Measurements from ENCODE around the gene GALNT16.
"Not testable (repeated sequence)": the region's sequence is repeated elsewhere in the genome, so short reads cannot be mapped to it uniquely, and the experiment has no call there.

Gene GALNT16

DNA sequence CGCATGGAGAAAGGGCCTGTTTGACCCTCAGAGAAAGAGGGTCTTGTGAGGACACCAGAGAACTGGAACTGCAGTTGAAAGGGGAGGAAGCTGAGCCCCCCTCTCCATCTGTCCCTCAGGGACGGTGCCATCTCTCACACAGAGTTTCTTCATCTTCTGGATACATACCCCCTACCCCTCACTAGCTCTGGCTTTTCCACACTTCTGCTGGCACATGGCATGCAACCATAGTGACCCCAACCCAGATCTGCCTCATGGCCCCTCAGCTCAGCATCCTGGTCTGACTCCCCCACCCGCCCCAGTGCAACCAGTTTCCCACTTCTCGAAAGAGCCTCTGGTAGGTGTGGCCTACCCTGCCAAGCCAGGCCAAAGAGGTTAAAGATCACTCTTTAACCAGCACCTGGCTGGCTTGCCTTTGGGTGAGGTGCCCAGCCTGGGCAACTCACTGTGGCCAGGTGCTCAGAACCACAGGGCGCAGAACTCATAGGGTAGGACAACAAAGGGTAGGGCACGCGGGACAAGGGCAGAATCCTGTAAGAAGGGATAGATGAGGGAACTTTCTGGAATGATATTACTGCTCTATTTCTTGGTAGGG, 25.8 kb downstream of the GALNT16 start:
- DNase-seq (ENCODE audit: low spot score), result no peak

DNA sequence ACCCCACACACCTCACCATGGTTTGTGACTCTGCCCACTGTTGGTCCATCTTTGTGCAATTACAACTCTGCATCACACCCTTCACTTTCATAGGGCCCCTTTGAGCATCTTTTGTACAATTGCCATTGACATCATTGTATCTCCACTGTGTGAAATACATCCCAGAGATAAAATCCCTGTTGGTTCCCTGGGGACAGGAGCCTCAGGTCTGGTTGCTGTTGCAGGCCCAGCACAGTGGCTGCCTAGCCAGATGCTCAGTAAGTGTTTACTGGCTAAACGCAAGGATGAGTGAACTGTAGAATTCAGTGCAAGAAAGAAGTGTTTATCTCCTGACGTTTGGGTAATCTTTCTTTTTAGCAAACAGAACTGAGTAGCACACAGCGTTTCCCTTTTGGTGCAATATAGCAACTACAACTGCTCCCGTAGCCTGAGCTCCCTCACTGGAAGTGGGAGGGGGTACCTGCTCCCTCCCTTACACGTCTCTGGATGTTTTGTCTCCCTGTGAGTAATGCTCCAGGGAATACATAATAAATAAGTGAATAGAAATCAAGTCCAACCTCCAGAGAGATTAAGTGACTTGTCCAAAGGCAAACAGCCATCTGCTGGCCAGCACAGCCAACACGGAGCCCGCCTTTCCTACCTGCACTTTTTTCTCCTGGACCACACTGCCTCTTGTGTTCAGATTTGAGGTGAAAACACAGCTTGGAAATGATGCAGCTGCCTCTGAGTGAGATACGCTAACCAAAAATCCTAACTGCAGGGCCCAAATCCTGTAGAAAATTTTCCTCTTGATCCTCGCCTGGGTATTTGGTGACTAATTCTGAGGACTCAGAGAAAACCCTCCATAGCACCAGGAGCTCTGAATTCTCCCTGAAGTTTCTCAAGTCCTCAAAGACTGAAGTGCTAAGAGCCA, 27.4 kb downstream of the GALNT16 start:
- DNase-seq (ENCODE audit: low spot score), result no peak

DNA sequence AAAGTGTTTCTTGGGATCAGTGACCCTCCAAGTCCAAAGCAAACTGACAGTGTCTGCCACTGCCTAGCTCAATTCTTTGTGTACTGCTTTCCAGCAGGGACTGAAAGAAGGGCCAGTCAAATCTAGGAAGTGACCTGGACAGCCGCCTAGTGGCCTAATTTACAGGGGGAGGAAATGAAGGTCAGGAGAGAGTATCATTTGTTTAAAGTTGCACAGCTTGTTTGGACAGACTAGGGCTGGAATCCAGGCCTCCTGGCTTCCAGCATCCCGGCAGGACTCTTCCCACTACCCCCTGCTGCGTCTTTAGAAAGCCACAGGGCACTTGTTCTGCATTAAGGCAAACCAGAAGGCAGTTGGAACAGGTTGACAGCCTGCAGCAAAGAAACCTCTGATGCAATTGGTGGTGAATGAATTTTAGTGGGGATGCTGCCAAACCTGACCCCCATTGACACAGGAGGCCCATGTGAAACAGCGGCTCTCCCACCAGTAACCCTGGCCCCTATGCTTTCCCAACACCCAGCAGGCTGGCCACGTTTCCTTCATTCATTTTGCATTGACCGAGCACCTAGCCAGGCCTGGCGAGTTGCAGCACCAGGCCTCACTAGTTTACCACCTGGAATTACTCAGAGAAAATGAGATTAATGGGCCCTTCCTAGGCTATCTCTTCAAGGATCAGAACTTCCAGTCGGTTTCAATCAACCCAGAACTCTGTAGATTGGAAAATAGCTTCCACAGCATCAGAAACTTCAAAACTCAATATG, 28.2 kb downstream of the GALNT16 start:
- peak; percentile 25 for DNase-seq (ENCODE audit: low spot score)

DNA sequence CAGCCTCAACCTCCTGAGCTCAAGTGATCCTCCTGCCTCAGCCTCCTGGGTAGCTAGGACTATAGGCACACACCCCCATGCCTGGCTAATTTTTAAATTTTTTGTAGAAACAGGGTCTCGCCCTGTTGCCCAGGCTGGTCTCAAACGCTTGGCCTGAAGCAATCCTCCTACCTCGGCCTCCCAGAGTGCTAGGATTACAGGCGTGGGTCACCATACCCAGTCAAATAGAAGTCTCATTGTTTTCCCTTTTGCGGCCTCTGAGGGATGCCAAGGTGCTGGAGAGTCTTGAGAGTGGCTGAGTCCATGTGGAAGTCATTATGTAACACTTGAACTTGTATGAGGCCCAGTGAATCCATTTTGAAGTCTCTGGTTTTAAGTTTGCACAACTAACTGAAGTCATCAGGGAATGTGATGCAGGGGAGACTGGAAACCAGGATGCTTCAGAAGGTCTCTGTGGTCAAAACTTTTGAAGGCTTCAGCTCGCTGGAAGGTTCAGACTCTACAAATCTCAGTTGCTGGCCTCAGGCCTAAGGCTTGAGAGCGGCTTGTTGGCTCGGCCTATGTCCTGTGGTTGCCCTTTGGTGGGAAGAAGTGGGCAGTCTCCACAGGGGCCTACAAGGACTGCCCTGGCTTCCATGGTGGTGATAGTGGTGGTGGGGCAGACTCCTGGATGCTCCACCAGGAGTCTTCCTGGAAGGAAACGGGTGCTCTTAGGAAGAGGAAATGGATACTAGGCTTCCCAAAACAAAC, 29.2 kb downstream of the GALNT16 start:
- DNase-seq (ENCODE audit: low spot score), result no peak

DNA sequence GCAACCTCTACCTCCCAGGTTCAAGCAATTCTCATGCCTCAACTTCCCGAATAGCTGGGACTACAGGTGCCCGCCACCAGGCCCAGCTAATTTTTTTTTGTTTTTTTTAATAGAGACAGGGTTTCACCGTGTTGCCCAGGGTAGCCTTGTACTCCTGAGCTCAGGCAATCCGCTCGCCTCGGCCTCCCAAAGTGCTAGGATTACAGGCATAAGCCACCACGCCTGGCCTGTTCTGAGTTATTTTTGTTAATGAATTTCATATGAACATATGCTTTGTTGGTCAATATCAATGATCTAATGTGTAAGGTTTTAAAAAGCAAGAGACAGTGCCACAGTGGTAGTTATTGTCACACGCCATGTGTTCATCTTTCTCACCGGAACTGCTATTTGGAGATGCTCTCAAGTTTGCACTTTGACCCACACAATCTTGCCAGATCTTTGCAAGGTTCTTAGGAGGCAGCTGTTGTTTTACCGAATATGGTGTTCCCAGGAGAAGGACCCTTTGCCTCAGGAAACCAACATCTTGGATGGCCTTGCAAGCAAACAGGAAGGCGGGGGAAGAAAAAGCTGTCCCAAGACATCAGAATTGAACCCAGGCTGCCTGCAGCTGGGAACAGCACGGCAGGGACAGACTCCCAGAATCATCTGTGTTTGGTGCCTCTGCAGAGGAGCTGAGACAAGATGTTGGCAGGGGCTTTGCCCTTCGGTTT, 30.0 kb downstream of the GALNT16 start:
- no peak for DNase-seq (ENCODE audit: low spot score)

DNA sequence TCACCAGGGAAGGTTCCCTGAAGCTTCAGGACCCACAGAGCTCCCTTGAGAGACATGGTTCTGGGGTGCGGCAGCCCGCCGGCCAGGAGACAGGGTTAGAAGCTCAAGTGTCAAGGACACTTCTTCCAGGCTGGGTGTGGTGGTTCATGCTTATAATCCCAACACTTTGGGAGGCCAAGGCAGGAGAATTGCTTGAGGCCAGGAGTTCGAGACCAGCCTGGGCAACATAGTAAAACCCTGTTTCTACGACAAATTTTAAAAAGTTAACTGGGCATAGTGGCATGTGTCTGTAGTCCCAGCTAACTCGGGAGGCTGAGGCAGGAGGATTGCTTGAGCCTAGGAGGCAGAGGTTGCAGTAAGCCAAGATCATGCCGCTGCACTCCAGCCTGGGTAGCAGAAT, 30.9 kb downstream of the GALNT16 start:
- DNase-seq (ENCODE audit: low spot score), result not testable (repeated sequence)

DNA sequence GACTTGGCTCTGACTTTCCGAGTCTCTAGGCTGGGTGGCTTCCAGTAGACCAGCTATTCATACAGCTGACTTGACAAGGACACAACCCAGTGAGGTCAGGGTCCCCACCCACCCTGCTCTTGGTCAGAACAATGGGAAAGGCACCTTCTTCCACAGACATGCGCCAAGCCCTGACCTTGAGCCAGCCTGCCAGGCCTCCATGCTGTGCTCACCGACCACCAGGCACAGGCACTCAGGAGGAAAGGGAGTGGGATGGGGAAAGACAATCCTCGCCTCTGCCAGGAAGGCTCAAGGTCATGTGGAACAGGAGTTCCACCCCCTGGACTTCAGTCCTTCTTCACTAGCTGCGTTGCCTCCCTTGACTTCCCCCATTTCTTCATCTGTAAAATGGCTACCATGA, 31.4 kb downstream of the GALNT16 start:
- no peak for DNase-seq (ENCODE audit: low spot score)

DNA sequence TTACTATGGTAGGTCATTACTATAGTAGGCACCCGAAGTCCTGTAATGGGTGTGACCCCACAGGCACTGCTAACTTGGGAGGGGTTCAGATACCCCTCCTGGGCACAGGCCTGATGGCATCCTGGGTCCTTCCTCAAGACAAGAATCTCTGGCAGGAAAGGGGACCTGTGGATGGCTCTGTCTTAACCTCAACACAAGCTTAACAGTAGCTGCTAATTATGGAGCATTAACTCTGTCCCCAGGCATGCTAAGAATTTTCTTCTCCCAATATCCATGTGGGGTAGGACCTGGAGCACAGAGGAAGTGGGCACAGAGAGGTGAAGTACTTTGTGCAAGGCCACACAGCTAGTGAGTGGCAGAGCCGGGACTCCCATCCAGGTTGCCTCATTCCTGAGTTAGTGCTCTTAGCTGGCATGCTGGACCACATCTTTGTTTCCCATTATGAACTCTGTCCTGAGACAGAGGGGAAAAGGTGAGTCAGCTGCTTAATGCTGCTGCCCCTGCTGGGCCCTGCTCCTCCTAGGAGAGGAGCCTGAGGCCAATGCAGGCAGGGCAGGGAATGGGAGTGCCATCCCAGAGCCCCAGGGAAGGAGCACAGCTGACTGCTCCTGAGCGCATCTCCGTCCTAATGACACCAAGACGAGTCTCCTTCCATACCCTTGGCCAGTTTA, 32.1 kb downstream of the GALNT16 start:
- DNase-seq (ENCODE audit: low spot score), result no peak

DNA sequence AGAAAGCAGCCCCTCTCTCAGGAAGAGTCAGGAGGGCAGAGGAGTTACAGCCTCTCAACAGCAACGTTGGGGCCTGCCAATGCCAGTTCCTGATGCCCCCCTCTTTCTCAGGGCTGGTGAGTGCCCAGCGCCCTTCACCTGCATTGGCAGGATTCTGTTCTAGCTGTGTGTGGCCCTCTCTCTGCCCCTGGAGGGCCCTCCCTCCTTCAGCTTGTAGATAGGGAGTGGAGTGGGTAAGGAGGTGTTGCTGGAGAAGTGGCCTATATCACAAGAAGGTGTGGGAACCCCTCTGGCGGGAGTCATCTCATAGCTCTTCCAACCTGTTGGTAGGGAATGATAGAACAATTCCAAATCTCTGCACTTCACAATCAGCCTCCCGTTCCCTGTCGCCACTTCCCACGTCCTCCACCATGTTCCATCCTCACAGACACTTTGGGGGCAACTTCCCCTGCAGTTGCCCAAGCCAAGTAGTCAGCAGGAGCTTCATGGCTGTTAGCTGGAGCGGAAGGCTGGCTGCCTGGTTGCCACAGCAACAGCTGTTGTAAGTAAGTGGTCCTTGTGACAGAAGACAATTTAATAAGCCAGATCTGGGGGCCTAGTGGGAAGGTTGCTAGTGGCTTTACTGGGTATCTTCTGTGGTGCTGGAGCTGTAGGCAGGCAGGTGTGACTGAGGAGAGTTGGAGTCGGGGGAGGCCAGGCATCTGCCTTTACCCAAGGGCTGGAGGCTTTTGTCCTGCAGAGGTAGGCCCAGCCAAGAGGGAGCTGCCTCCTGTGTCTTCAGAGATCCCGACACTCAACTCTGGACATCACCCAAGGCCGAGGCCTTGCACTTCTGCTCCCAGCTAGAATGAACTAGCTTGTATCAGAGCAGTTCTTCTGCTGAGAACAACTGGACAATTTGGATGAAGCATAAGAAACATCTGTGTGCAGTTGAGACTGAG, 38.4 kb downstream of the GALNT16 start:
- no peak for DNase-seq (ENCODE audit: low spot score)

DNA sequence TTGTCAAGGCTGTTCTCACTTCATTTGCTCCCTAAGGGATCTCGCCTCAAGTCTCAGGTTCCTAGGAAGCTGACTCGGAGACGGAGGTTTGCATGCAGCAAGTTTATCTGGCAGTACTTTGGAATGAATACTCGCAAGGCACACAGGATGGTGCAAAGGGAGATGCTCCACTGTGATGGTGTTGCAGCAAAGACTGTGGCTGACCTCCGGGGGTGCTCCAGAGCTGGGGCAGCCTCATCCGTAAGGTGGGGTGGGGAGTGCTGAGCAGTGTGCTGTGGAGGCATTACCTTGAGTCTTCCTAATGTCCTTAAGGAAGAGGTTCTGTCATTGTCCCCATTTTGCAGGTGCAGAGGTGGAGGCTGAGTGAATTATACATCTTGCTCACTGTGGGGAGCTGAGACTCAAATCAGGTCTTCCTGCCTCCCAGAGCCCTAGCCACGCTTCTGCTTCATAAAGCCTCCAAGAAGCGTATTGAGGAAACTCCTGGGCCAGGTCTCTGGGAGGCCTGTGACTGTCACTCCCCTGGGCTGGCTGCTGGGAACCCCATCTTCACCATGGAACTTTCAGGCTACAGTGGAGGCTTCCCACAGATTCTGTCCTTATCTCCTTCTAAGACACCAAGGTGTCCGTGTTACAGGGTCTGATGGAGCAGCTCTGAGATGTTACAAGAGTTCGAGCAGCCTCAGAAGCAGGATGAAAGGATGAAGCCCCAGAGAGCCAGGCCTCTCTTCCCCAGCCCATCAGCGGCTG, 39.5 kb downstream of the GALNT16 start:
- DNase-seq (ENCODE audit: low spot score), result no peak

DNA sequence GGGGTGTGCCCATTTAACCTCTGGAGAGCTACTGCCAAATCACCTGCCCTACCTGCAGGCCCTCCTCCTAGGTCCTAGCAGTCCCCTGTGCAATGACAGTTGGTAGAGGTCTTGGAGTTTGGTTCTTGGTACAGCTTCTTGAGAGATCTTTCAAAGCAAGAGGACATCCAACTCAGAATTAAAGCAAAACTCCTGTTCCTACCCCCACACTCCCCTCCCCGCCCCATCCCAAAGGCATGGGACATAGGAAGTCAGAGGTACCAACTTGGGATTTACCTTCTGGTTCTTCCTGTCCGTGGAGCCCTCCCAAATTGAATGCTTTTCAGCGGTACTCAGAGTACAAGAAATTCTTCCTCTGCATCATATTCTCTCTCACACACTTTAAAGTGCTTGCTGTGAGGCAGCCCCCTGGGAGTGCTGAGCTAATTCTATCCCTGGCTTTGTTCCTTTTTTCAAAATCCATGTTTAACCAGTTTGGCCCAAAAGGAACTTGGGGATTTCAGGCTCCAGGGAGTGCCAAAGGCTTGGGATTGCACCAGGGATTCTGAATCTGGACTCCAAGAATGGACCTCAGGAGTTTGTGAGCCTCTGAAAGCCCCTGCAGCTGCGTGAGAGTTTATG, 40.8 kb downstream of the GALNT16 start:
- DNase-seq (ENCODE audit: low spot score), result no peak

DNA sequence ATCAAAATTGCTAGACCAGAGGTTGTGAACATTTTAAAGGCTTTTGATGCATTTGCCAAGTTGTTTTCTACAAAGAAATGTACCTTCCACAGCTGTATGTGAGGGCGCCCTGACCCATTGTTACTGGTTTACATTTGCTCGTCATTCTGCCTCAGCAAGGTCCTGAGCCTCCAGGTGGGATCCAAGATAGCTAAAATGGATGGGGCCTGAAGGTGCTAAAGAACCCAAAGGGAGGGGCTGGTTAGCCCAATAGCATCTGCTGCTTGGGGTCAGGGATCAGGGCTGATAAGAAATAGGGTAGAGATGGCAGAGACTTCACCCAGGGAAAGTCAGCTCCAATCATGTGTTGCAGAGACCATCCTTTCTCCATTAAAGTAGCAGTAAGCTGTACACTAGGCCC, 43.1 kb downstream of the GALNT16 start:
- DNase-seq (ENCODE audit: low spot score), result no peak

DNA sequence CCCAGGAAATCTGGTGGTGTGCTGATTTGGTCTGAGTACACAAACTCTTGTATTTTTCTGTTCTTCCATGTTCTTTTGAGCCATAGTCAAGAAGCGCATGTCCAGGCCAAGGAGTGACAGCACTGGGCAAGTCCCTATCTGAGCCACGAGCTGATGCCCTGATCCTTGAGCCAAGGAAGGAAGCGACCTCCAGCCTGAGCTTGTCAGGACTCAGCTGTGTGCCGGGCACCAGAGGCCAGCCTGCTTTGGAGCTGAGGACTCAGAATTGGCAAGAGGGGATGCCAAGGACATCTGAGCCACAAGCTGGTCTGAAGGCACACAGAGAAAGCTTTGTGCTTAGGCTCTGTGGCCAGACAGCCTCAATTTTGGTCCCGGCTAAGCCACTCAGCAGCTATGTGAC, 52.6 kb downstream of the GALNT16 start:
- DNase-seq (ENCODE audit: low spot score), result no peak

DNA sequence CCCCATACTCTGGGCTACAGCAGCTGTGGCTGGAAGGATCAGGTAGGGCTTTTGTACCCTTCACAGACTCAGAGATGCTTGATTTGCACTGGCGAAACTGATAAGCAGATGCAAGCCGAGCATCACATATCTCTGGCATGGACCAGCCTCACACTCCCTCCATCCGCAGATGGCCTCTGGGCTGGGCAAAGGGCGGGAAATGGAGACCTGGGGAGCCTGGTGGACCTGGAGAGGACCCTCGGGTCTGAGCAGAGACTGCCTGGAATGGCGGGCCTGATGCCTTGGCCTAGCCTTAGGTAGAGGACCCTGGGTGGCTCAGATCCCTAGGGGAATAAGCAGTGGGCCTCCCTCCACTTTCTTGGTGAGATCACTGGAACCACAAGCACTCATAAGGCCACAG, 53.2 kb downstream of the GALNT16 start:
- no peak for DNase-seq (ENCODE audit: low spot score)

DNA sequence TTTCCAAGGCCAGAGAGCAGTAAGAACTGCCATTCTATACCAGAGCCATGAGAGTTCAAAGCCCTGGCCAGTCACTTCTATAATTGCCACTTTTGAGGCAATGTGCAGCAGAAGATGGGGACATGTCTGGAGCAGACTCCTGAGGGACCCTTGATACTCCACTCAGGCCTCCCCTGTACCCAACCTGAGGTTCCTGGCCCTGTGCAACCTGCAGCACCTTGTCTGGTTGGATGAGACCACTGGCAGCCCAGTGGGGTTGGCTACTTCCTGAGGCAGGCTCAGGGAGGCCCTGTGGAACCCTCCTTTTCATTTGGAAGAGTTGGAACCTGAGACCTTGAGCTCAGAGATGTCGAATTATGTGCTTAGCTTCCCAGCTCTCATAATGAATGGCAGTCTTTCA, 54.4 kb downstream of the GALNT16 start:
- DNase-seq (ENCODE audit: low spot score), result no peak

DNA sequence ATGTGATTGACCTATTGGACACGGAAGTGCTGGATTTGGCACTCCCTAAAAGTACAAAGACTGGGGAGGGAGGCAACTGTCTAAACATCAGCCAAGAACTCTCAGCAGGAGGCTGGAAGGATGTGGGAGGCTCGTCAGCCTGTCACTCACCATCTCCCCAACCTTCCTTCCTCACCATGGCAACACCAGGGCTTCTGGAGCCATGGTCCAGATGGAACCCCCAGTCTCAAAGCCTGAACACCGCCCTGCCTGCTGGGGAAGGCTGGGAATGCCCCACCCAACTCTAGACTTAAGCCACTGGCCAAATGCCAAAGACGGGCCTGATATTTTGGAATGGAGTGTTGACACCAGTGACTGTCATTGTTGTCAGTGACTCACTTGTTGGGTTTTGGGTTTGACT, 55.3 kb downstream of the GALNT16 start:
- no peak for DNase-seq (ENCODE audit: low spot score)

DNA sequence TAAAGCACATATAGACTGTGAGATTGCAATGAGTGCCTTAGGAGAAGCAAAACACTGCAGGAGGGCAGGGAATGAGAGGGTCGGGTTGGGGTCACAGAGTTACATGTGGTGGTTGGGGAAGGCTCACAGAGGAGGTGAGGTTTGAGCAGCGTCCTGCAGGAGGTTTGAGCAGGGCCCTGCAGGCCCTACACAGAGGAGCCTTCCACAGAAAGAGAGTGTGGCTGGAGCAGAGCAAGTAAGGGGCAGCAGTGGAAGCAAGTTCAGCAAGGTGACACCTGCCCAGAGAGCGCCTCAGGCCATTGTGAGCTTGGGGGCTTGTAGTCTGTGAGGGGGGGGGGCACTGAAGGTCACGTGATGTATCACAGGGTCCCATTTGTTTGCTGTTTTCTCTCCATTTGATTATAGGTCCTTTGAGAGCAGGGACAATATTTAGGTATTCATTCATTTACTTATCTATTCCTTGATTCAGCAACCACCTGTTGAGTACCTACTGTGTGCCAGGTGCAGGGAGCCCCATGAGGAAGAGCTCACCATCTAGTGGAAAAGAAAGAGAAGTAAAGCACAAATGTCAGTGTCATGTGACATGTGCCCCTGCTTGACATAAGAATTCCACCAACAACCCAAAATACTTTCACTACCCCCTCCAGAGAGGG, 56.6 kb downstream of the GALNT16 start:
- no peak for DNase-seq (ENCODE audit: low spot score)

DNA sequence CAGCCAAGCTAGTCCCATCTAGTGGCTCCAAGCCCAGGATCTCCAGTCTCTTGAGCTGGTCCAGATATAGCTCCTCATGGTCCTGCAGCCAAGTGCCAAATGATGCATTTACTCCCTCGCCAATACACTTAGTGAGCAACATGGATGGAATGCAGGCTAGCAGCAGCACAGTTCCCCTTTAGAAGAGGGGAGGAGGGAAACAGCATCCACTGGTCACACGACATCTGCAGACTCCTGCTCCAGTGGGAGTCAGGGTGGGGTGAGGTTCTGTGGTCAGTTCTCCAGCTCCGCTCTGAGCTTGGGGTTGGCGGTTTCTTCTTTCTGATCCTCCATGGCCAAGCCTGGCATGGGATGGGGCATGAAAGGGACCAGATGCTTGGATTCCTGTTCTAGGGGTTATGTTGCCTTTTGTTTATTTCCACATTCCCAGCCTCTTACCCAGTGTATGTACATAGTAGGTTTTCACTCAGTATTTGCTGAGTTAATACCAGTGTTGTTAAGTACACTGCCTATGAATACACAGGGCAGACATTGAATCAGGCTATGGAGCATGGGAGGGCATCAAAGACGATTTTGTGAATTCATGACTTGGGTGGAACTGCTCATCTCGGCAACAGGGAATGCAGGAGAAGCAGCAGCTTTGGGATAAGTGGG, 57.3 kb downstream of the GALNT16 start:
- DNase-seq (ENCODE audit: low spot score), result no peak
